Measurements from ENCODE around the gene TPCN1.

DNA sequence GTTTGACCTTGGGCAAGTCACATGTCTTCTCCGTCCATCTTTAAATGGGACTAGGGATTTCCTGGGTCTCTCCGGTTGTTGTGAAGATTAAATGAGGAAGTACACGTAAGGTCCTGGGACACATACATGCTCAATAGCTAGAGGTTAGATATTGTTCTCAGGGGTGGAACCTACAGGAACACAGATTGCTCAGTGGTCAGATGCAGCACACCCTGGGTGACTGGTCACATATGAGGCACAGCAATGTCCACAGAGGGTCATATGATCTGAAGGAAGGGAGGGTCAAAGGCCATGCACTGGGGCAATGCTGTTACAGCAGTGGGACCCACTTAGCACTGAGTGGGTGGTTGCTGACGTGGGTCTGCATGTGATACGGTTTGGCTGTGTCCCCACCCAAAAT is 125.1 kb downstream of the TPCN1 start:
- TF ChIP-seq POLR2A (IDR thresholded peaks at IDR 0.05) (no peak), POLR2AphosphoS5 (IDR thresholded peaks at IDR 0.05) (no peak), EP300 (IDR thresholded peaks at IDR 0.05; ENCODE audit: low read depth) (no peak)
- TF ChIP-seq, protein P1, sequence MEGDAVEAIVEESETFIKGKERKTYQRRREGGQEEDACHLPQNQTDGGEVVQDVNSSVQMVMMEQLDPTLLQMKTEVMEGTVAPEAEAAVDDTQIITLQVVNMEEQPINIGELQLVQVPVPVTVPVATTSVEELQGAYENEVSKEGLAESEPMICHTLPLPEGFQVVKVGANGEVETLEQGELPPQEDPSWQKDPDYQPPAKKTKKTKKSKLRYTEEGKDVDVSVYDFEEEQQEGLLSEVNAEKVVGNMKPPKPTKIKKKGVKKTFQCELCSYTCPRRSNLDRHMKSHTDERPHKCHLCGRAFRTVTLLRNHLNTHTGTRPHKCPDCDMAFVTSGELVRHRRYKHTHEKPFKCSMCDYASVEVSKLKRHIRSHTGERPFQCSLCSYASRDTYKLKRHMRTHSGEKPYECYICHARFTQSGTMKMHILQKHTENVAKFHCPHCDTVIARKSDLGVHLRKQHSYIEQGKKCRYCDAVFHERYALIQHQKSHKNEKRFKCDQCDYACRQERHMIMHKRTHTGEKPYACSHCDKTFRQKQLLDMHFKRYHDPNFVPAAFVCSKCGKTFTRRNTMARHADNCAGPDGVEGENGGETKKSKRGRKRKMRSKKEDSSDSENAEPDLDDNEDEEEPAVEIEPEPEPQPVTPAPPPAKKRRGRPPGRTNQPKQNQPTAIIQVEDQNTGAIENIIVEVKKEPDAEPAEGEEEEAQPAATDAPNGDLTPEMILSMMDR (IDR thresholded peaks at IDR 0.05): no peak

All from transverse colon (tissue), 4 donors.